Subcutaneous adipose tissue (tissue), 4 donors: Measurements from ENCODE around the gene GIMAP7. TPM values are rescaled to one million over a fixed set of nuclear protein-coding genes. Genes with fewer than 3 reads are reported as not detected.

Experiments
- total RNA-seq, 4 donors: library from RNA; depleted of rRNA; stranded (reverse); fragments of >200 nt; gene quantifications; one replicate each; pipeline ENCODE4 v1.1.0, GENCODE V29; 2016
- TF ChIP-seq, protein P1 (sequence below): fragments of 450-650 bp; IDR thresholded peaks from one replicate; pipeline ENCODE4 v1.5.1; 2016; ENCODE audit warnings: low read depth, mild to moderate bottlenecking, control low read depth, antibody characterized with exemption, moderate library complexity

The GIMAP7 gene
- total RNA-seq, 4 donors from 2014 or later: 13.6 to 39.4 (median 23.4) TPM

DNA sequence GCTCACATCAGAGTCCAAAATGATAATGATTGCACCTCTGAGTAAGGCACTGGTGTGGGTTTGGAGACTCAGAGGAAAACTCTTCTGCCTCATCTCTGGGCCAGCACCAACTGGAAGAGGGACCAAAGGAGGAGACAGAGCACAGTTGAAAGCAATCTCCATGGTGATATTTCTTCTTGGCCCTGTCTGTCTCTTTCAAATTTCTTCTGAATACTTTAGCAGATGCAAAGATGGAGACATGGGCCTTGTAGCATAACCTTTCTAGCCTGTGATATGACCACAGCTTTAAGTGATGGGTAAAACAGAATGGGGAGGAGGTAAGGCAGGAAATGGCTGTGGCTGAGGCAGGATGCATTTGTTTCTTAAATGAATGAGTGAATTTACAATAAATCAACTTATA is 12.2 kb upstream of the GIMAP7 start:
- TF ChIP-seq, protein P1, sequence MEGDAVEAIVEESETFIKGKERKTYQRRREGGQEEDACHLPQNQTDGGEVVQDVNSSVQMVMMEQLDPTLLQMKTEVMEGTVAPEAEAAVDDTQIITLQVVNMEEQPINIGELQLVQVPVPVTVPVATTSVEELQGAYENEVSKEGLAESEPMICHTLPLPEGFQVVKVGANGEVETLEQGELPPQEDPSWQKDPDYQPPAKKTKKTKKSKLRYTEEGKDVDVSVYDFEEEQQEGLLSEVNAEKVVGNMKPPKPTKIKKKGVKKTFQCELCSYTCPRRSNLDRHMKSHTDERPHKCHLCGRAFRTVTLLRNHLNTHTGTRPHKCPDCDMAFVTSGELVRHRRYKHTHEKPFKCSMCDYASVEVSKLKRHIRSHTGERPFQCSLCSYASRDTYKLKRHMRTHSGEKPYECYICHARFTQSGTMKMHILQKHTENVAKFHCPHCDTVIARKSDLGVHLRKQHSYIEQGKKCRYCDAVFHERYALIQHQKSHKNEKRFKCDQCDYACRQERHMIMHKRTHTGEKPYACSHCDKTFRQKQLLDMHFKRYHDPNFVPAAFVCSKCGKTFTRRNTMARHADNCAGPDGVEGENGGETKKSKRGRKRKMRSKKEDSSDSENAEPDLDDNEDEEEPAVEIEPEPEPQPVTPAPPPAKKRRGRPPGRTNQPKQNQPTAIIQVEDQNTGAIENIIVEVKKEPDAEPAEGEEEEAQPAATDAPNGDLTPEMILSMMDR: no peak

GRCh38 chr7:150503155-150503554 is 11.5 kb upstream of the GIMAP7 start:
- TF ChIP-seq, protein P1: no peak

DNA sequence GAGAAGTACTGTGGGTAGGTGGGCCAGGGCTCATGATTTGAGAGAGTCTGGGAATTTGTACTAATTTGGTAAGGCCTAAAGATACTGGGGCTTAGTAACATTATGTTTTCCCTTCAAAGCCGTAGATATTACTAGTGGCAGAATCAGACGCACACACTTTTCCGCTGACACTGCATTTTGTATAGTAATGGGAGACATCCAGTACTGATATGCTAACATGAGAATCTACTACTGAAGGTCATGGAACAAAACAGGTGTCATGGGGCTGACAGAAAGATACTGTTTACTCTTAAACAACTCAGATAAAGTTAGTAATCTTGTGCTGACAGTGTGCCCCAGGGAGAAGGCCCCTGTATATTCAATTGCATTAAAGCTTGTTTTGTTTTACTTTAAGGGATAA is 11.1 kb upstream of the GIMAP7 start:
- TF ChIP-seq, protein P1: no peak

GRCh38 chr7:150507947-150508602 is 6.6 kb upstream of the GIMAP7 start:
- TF ChIP-seq, protein P1: no peak

DNA sequence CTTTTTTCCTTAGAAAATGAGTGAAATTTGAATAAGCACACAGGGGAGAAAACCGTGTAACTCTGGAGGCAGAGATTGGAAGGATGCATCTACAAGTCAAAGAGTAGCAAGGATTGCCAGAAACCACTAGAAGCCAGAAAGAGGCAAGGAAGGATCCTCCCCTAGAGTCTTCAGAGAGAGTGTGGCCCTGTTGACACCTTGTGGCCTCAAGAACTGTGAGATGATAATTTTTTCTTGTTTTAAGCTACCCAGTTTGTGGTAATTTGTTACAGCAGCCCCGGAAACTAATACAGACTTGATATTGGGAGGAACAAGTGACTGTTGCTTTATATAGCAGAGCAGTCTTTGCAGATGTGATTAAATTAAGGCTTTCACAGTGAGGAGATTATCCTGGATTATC is 3.6 kb upstream of the GIMAP7 start:
- TF ChIP-seq, protein P1: no peak

GRCh38 chr7:150513758-150514157 is 914 bp upstream of the GIMAP7 start:
- TF ChIP-seq, protein P1: no peak

DNA sequence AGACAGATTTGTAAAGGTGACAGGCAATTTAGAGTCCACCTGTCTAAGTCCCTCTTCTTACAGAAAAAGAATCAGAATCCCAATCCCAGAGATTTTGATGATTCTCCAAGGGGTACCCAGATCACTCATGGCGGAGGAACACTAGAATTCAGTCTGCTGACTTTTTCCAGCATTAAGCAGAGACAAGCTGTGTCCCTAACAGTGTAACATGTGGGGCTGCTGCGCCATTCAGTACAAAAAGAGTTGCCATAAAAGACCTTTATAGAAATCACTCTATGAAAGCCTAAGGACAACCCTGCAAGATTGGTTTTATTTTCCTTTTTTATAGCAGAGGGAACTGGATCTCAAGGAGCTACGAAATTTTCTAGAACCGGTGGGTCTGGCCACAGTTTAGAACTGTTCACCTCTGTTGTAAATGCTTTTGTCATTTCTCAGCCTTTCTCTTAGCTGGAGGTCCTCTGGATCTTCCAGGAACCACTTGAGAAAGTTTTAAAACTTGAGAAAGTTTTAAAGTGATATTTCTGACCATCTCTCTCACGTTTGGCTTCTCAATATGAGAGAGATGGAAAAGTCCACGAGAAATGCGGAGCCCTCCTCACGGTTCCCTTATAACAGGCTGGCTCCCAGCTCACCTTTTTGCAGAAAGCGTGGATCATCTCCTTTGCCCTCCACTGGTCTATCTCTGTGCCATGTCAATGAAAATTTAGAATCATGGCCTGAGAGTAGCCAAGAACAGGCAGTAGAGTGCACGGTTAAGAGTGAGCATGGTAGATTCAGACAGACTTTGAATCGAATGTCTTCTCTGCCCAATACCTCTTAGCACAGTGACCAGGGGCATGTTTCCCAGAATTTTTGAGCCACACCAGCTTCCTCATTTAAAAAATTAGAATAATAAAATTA is 826 bp downstream of the GIMAP7 start:
- TF ChIP-seq, protein P1: no peak
